ENCODE results near the gene TACR1.

Gene TACR1

GRCh38 chr2:75142081-75142480, 57.2 kb downstream of the TACR1 start:
- no peak for DNase-seq

- DNase-seq: no peak
Observed at GRCh38 chr2:75140288-75140687, 59.0 kb downstream of the TACR1 start.

- no peak for DNase-seq
Observed at GRCh38 chr2:75139171-75139570, 60.1 kb downstream of the TACR1 start.

- no peak for DNase-seq
Observed at GRCh38 chr2:75138528-75138927, 60.8 kb downstream of the TACR1 start.

DNA sequence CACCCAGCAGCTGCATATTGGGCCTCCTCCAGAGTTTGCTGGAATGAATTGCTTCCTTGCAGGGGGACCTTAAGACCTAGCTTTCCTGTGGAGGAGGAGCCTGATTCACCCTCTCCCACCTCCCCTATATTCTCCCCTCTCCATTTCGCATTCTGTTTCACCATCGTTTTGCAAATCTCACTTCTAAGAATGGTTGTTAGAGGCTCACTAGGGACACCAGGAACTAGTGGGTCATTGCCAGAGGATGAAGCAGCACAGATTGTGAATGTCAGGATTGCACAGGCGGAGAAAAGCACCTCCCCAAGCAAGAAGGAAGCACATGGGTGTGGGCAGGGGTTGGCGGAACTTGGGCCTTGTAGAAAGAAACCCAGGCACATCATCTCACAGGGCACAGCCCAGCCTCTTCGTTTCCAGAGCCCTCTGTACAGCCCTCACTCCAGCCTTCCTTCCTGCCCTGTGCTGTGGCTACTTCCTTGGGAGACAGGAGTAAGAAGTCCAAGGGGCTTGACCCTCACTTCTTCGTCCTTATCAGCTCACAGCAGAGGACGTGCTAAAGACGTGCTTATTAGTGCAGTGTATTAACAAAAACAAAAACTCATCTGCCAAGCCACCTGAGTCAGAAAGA, 63.4 kb downstream of the TACR1 start:
- DNase-seq: no peak

GRCh38 chr2:75134860-75135259, 64.5 kb downstream of the TACR1 start:
- no peak for DNase-seq

- DNase-seq: no peak
Observed at GRCh38 chr2:75133621-75134570, 65.4 kb downstream of the TACR1 start.

DNA sequence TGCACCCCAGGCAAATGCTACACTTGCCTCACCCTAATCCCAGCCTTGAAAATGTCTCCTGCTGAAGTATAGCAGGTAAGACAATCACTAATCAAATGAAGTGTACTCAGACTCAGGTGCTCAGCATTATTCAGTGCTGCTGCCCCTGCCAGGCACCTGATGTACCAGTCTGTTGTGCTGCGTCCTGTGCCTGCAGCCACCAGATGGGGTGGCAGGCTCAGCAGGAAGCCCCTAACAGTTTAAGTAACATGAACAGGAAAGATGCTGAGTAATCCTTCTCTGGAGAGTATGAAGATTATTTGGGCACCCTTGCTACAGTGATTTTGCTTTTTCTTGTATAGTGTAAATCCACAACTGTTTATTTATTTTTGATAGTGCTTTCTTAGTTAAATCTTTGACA, 69.1 kb downstream of the TACR1 start:
- DNase-seq: no peak

- no peak for DNase-seq
Observed at GRCh38 chr2:75123876-75124275, 75.4 kb downstream of the TACR1 start.

- no peak for DNase-seq
Observed at GRCh38 chr2:75113231-75113869, 86.0 kb downstream of the TACR1 start.

DNA sequence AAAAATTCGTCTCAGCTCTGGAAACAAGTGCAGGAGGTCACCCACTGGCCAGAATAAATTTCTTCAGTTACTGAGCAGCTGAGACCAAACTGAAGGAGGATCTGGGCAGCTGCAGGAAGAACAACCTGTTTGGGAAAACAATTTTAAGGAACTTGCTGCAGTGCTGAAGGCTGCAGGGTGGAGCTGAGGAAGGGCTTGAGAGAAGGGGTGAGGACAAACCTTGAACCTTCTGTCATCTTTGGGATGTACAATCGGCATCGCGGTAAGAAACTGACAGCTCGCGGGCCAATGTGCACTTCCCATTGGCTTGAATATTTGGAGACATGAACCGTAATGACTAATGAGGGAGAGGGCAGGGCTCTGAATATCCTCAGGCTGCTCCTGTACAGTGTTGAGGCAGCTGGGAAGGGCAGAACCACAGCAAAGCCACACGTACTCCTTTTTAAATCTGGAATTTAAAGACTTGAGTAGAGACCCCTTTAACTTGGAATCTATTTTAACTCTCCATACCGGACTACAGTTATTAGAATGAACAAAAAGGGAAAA, 90.3 kb downstream of the TACR1 start:
- DNase-seq: no peak

GRCh38 chr2:75102011-75102410, 97.3 kb downstream of the TACR1 start:
- no peak for DNase-seq

- no peak for DNase-seq
Observed at GRCh38 chr2:75100801-75101151, 98.5 kb downstream of the TACR1 start.

DNA sequence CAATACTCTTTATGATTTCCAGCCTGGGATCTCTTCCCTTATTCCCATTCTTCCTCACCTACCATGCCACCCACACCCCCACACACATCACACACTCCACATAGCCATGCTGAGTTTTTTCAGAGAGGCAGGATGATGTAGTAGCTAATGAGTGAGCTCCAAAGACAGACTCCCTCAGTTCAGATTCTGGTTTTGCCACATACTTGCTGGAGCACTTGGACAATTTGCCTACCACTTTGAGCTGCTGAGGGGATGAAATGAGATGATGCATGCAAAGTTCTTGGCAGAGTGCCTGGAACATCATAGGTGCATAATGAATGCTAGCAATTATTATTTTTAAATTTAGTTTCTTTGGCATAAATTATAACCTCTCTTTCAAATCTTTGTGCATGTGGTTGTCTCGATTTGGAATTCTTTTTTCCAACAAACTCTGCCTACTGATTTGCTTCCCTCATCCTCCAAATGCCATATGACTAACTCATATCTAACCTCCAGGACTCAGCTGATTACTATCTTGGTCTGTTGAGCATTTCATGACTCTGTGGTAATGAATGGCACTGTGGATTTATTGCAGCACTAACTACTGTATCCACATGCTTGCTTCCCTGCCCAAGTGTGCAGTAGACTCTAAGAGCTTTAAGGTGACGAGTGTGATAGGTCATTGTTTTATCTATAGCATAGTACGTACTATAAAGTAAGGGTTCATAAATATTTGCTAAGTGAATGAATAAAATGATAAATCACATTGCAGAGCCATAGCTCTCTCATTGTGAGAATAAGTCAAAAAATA, 99.1 kb downstream of the TACR1 start:
- DNase-seq: no peak

GRCh38 chr2:75099521-75099922, 99.8 kb downstream of the TACR1 start:
- DNase-seq: no peak

- DNase-seq: no peak
Observed at GRCh38 chr2:75098856-75099255, 100.5 kb downstream of the TACR1 start.

- no peak for DNase-seq
Observed at GRCh38 chr2:75097831-75098230, 101.5 kb downstream of the TACR1 start.

DNA sequence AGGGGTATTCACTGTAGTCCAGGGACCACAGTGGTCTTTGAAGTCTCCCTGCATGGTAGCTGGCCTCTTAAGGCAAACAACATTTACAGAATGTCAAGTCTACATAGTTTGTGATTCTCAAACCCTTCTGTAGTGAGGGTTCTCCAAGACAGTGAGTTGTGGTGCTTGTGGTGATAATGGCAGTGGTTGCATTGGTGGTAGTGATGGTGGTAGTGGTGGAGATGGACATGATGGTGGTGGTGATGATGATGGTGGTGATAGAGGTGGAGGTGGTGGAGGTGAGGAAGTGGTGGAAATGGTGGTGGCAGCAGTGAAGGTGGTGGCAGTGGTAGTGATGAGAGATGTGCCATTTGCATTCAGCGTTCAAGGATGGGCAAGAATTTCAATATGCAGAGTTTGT, 104.9 kb downstream of the TACR1 start:
- DNase-seq: no peak

DNA sequence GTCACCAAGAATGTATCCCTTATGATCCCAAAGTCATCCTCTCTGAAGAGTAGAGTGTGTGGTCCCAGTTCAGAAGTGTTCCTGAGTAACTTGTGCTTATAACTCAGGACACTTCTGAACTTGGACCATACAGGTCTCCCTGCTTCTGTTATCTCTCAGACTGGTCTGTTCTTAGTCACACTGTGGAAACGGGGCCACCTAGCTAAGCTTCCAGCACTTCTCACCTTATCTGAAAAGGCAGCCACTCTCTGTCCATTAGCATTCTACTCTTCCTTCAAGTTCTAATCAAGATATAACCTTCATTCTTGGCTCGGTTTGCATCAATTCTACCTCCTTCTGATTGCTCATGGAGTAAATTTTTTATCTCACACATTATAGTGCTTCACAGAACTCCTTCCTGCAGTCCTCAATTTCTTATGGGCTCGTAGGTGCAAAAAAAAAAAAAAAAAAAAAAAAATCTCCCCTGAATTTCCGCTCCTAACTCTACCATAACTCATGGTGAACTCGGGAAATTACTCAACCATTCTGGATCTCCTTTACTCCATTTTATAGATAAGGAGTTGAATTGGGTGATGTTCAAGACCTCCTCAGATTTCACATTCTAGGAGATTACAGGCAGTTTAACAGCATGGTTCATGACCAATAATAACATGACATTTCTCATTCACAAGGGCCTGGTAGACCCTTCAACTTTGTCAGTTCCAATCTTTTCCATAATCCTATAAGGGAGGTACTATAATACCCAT, 108.4 kb downstream of the TACR1 start:
- DNase-seq: no peak

DNA sequence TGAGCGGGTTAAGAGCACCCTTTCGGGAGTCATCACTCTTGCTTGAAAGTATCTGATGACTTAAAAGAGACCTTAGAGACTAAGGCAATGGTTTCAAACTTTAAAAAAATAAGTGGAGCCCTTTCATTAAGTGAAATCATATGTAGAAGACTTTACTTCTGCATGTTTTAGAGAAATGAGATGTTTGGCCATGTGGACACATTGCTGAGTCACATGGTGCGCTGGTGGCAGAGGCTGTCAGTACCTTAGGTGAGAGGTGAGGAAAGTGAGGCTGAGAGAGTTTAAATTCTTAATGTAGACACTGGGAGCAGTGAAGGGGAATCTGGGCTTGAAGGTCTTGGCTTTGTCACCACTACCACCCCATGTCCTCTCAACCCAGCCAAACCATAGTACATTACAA, 109.8 kb downstream of the TACR1 start:
- DNase-seq: no peak

- no peak for DNase-seq
Observed at GRCh38 chr2:75088791-75089190, 110.5 kb downstream of the TACR1 start.

DNA sequence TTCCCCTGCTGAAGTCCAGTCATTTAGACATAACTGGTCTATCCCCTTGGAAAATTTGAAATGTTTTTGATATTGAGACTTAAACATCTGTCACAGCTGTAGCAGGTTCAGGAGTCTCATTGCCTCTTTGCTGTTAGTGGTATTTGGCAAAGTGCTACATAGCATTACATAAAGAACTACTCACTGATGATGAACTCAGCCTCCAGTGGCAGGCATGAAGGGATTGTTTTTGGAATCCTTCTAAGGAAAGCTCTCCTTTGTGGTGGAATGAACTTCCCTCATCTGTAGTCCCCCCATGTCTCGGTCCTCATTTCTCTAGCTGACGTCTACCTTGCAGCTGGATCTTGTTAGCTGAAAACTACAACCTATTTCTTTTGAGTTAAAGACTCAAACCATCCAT, 111.6 kb downstream of the TACR1 start:
- no peak for DNase-seq
